ENCODE data around the gene DGAT2L6. TPM values are rescaled to one million over a fixed set of nuclear protein-coding genes. Genes with fewer than 3 reads are reported as not detected.

Gene DGAT2L6
- total RNA-seq, 2 donors from 2014 or later, result not detected

DNA sequence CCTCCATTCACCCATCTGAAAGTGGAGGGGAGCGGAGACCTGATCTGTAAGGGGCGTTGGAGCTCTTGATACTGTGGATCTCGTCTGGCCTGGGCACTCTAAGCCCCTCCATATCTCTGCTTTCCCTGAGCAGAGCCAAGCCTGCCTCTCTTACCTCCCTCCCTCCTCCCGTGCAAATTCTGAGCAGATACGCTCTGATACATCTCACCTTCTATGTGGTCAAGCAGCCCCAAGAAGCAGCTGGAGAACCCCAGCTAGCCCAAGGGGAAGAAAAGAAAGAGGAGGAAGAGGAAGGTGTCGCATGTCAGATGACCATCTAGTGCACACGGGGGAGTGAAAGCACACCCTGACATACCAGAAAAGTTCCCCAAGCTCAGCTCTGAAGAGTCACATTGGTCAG, 1.9 kb upstream of the DGAT2L6 start:
- H3K4me3 ChIP-seq, result no peak overlapping the region
- DNase-seq (no peak), ATAC-seq (no peak)
- H3K36me3 ChIP-seq (replicated peaks in 1 of 2; ENCODE audit: insufficient read depth in 1 of 2, low read depth in 2 of 2), result no peaks in the 10 kb centered on the region
- intact Hi-C loops (cut with DNase I), result no loop called here
- no peaks in the 10 kb centered on the region for H3K4me1 ChIP-seq
- 77% methylated on average over 4 to 7 of the region's 7 CpGs for WGBS, 2 donors
- no peak overlapping the region for H3K27ac ChIP-seq
- H3K9me3 ChIP-seq, result no peaks in the 10 kb centered on the region
- H3K27me3 ChIP-seq, result no peaks in the 10 kb centered on the region
- no peak for TF ChIP-seq POLR2A (IDR thresholded peaks at IDR 0.05)
- TF ChIP-seq, protein P1, sequence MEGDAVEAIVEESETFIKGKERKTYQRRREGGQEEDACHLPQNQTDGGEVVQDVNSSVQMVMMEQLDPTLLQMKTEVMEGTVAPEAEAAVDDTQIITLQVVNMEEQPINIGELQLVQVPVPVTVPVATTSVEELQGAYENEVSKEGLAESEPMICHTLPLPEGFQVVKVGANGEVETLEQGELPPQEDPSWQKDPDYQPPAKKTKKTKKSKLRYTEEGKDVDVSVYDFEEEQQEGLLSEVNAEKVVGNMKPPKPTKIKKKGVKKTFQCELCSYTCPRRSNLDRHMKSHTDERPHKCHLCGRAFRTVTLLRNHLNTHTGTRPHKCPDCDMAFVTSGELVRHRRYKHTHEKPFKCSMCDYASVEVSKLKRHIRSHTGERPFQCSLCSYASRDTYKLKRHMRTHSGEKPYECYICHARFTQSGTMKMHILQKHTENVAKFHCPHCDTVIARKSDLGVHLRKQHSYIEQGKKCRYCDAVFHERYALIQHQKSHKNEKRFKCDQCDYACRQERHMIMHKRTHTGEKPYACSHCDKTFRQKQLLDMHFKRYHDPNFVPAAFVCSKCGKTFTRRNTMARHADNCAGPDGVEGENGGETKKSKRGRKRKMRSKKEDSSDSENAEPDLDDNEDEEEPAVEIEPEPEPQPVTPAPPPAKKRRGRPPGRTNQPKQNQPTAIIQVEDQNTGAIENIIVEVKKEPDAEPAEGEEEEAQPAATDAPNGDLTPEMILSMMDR (IDR thresholded peaks at IDR 0.05), result no peak

DNA sequence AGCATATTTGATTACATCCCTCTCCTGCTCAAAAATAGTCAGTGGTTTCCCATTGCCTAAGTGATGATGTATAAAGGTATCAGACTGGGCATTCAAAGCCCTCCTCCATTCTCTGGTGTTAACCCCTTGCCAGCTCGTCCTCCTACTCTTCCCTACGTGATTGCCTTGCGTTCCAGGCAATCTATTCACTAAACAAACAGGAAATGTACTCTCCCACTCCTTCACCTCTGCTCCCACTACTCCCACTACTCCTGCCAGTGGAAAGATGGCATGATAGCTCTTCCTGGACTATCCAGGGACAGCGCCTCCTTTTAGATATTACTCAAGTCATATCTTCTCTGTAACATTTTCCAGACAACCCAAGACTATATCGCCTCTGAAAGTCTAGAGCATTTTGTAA, 5.8 kb downstream of the DGAT2L6 start:
- H3K4me1 ChIP-seq, result no peaks in the 10 kb centered on the region
- no peak for DNase-seq
- no peak for ATAC-seq
- no peaks in the 10 kb centered on the region for H3K9me3 ChIP-seq
- no peaks in the 10 kb centered on the region for H3K27me3 ChIP-seq
- TF ChIP-seq, protein P1 (IDR thresholded peaks at IDR 0.05), result no peak
- WGBS, 2 donors, result 58 to 83% methylated on average over 5 of the region's 5 CpGs
- H3K36me3 ChIP-seq (replicated peaks in 1 of 2; ENCODE audit: insufficient read depth in 1 of 2, low read depth in 2 of 2), result no peaks in the 10 kb centered on the region
- H3K4me3 ChIP-seq, result no peak overlapping the region
- intact Hi-C loops (cut with DNase I), result no loop called here
- H3K27ac ChIP-seq, result no peak overlapping the region

- TF ChIP-seq, protein P1 (IDR thresholded peaks at IDR 0.05), result no peak
- TF ChIP-seq POLR2A (IDR thresholded peaks at IDR 0.05), result no peak
- intact Hi-C loops (cut with DNase I), result no loop called here
- no peaks in the 10 kb centered on the region for H3K27me3 ChIP-seq
- no peaks in the 10 kb centered on the region for H3K36me3 ChIP-seq (replicated peaks in 1 of 2; ENCODE audit: insufficient read depth in 1 of 2, low read depth in 2 of 2)
- no peak overlapping the region for H3K4me3 ChIP-seq
- no peaks in the 10 kb centered on the region for H3K9me3 ChIP-seq
- no peaks in the 10 kb centered on the region for H3K4me1 ChIP-seq
- DNase-seq (no peak), ATAC-seq (no peak)
- no peak overlapping the region for H3K27ac ChIP-seq
Measured at GRCh38 chrX:70190225-70190624, 12.9 kb downstream of the DGAT2L6 start.

- Histone ChIP-seq H3K4me1 (no peaks in the 10 kb centered on the region), H3K27me3 (no peaks in the 10 kb centered on the region), H3K9me3 (no peaks in the 10 kb centered on the region), H3K27ac (no peak overlapping the region), H3K36me3 (replicated peaks in 1 of 2; ENCODE audit: insufficient read depth in 1 of 2, low read depth in 2 of 2) (no peaks in the 10 kb centered on the region), H3K4me3 (no peak overlapping the region)
- 4 to 5% methylated on average over 11 to 12 of the region's 12 CpGs for WGBS, 2 donors
- intact Hi-C loops (cut with DNase I), result no loop called here
- ATAC-seq, result no peak
- DNase-seq, result peak; percentile 51 to 66 (median 56)
- TF ChIP-seq, protein P1 (IDR thresholded peaks at IDR 0.05), result peak; percentile 12 to 58 (median 45)
- no peak for TF ChIP-seq POLR2A (IDR thresholded peaks at IDR 0.05)
Measured at GRCh38 chrX:70196961-70197720, 19.9 kb downstream of the DGAT2L6 start.

DNA sequence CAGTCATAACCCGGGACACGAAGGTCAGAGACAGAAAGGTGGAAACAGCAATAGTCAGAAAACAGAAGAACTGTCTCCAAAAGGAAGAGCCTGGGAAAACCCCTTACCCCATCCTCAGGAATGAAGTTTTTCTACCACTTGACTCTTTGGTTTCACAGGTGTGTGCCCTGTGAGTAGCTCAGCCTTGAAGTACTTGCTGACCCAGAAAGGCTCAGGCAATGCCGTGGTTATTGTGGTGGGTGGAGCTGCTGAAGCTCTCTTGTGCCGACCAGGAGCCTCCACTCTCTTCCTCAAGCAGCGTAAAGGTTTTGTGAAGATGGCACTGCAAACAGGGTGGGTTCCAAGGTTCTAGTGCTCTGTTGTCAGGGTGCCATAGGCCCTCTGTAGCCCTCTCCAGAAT, 24.4 kb downstream of the DGAT2L6 start:
- 92 to 94% methylated on average over 2 to 4 of the region's 5 CpGs for WGBS, 2 donors
- intact Hi-C loops (cut with DNase I), result no loop called here
- Histone ChIP-seq H3K27ac (no peak overlapping the region), H3K36me3 (replicated peaks in 1 of 2; ENCODE audit: insufficient read depth in 1 of 2, low read depth in 2 of 2) (no peaks in the 10 kb centered on the region), H3K9me3 (no peaks in the 10 kb centered on the region), H3K4me3 (no peak overlapping the region), H3K27me3 (no peaks in the 10 kb centered on the region), H3K4me1 (no peaks in the 10 kb centered on the region)
- TF ChIP-seq POLR2A (IDR thresholded peaks at IDR 0.05), result no peak
- TF ChIP-seq, protein P1 (IDR thresholded peaks at IDR 0.05), result no peak
- DNase-seq, result no peak
- no peak for ATAC-seq

Data from body of pancreas (tissue), 4 donors.